ENCODE measurements around the gene SEC22C.
A peak's percentile ranks its signal among the peaks of the same experiment; 100 is the strongest.

Gene SEC22C

DNA sequence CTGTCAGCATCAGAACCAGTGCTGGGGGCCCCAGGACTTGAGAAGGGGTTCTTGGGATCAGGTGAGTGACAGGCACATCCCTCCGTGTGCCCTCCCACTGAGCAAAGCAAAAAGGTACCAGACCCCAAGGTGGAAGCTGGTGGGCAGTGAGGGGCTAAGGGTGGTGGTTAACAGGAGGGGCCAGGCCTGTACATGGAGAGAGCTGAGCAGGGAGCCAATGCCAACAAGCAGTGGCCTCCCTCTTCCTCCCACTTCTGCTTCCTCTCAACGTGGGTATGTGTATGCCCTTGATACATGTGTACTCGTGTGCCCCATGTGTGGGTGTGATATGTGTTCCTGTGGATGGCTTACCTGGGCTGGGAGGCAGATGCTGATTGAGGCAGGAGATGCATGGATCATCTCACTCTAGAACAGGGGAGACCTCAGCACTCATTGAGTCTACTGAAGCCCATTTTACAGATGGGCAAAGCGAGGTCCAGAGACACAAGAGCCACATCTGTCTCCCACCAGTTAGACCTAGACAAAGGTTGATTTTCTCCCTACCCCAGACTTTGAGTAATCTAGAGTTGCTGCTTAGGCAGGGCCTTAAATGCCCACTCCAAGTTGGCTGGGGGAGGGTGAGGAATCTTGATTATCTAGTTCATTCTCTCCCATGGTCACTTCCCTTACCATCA is 78.4 kb downstream of the SEC22C start:
- no peak for DNase-seq (ENCODE audit: low read depth)
- TF ChIP-seq, protein P1, sequence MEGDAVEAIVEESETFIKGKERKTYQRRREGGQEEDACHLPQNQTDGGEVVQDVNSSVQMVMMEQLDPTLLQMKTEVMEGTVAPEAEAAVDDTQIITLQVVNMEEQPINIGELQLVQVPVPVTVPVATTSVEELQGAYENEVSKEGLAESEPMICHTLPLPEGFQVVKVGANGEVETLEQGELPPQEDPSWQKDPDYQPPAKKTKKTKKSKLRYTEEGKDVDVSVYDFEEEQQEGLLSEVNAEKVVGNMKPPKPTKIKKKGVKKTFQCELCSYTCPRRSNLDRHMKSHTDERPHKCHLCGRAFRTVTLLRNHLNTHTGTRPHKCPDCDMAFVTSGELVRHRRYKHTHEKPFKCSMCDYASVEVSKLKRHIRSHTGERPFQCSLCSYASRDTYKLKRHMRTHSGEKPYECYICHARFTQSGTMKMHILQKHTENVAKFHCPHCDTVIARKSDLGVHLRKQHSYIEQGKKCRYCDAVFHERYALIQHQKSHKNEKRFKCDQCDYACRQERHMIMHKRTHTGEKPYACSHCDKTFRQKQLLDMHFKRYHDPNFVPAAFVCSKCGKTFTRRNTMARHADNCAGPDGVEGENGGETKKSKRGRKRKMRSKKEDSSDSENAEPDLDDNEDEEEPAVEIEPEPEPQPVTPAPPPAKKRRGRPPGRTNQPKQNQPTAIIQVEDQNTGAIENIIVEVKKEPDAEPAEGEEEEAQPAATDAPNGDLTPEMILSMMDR (conservative IDR thresholded peaks at IDR 0.05; ENCODE audit: low read depth, low read length), result no peak
- H3K4me3 ChIP-seq (ENCODE audit: low read length), result no peak overlapping the region

DNA sequence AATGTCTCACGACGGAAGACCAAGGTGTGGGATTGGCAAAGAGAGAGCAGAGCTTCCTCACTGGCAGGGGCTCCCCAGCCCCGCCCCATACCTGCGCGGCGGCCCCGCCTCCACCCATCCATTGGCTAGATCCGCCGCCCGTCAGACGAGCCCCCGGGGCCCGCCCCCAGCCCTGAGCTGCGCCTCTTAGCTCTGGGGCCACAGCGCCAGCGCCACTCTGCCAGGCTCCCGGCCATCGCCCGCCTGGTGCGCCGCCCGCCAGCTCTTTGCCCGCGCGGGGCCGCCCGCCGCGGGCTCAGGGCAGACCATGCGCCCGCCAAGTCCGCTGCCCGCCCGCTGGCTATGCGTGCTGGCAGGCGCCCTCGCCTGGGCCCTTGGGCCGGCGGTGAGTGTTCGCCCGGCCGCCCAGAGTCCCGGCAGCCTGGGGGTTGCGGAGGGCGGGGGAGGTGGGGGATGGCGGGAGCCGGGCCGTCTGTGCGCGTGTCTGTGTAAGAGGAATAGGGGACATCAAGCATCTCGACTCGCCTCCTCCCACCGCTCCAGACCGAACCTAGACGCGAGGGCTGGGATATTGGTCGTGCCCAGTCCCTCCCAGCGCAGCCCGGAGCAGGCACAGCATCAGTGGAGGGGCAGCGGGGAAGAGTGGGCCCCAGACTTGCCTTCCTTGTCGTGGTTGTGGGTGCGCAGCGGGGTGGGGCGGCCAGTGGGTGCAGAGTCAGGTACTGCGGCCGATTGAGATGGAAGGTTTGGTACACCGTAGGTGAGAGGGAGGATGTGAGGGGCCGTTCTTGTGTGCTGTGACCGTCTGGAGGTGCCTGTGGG is 79.1 kb downstream of the SEC22C start, which contains the start of gene VIPR1:
Gene VIPR1 (plus strand): TSS at position 215 of the 822 bp plus-strand sequence. CDS start 93 bp downstream, at position 308.
- TF ChIP-seq, protein P1 (conservative IDR thresholded peaks at IDR 0.05; ENCODE audit: low read depth, low read length), result no peak
- DNase-seq (ENCODE audit: low read depth), result peak; percentile 5

GRCh38 chr3:42501681-42502428 is 79.9 kb downstream of the SEC22C start:
- peak overlapping the region; percentile 31 for H3K4me3 ChIP-seq (ENCODE audit: low read length)
- TF ChIP-seq, protein P1 (conservative IDR thresholded peaks at IDR 0.05; ENCODE audit: low read depth, low read length), result peak; percentile 64
- no peak for DNase-seq (ENCODE audit: low read depth)

More for the DNA sequence above, 79.1 kb downstream of the SEC22C start, which contains the start of gene VIPR1:
- peak within 1 kb of the TSS; percentile 31 for H3K4me3 ChIP-seq (ENCODE audit: low read length)

GRCh38 chr3:42501321-42501680 is 80.5 kb downstream of the SEC22C start:
- DNase-seq (ENCODE audit: low read depth), result no peak
- TF ChIP-seq, protein P1 (conservative IDR thresholded peaks at IDR 0.05; ENCODE audit: low read depth, low read length), result no peak
- no peak overlapping the region for H3K4me3 ChIP-seq (ENCODE audit: low read length)

DNA sequence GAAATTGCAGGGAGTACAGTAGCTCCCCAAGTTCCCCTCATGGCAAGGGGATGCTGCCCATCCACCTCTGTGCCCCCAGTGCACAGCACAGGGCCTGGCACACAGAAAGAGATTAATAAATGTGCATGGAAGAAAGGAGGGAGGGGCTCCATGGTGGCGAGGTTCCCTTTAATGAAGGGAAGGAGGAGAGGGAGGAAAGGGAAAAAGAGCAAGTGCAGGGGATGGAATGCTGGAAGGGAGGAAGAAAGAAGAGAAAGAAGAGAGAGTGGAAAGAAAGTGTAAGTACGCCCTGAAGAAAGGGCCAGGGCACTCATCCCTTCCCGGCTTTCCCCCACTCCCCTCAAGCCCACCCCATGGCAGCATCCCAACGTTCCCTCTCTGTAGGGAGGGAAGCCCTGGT is 80.9 kb downstream of the SEC22C start:
- no peak overlapping the region for H3K4me3 ChIP-seq (ENCODE audit: low read length)
- no peak for DNase-seq (ENCODE audit: low read depth)
- TF ChIP-seq, protein P1 (conservative IDR thresholded peaks at IDR 0.05; ENCODE audit: low read depth, low read length), result no peak

DNA sequence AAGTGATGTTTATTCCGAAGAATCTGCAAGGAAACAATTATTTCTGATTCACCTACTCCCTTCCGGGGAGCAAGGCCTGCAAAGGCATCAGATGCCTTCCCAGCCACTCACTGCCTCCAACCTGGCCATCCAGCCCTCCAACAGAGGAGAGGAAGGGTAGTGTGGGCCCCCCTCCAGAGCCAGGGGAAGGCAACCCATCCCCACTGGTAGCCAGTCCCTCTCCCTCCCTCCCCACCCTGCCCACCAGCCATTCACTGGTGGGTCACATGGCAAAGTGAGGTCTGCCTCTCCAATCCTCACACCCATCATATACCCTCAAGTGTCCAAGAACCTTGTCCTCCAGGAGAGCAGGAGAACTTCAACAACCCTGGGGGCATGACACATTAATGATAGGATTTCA is 81.7 kb downstream of the SEC22C start:
- H3K4me3 ChIP-seq (ENCODE audit: low read length), result no peak overlapping the region
- DNase-seq (ENCODE audit: low read depth), result no peak
- TF ChIP-seq, protein P1 (conservative IDR thresholded peaks at IDR 0.05; ENCODE audit: low read depth, low read length), result no peak

Data from retinal pigment epithelial cell (primary cell).